ENCODE data around the gene GSTK1.

GRCh38 chr7:143283381-143283780, 20.1 kb downstream of the GSTK1 start:
- no peak for TF ChIP-seq CTCF (IDR thresholded peaks at IDR 0.05)
- TF ChIP-seq POLR2A (IDR thresholded peaks at IDR 0.05): no peak
